ENCODE results near the gene KYAT1. TPM values are rescaled to one million over a fixed set of nuclear protein-coding genes. Genes with fewer than 3 reads are reported as not detected.

The KYAT1 gene
- total and polyA plus RNA-seq, 10 donors, result 4.7 to 19.9 (median 6.6) TPM

DNA sequence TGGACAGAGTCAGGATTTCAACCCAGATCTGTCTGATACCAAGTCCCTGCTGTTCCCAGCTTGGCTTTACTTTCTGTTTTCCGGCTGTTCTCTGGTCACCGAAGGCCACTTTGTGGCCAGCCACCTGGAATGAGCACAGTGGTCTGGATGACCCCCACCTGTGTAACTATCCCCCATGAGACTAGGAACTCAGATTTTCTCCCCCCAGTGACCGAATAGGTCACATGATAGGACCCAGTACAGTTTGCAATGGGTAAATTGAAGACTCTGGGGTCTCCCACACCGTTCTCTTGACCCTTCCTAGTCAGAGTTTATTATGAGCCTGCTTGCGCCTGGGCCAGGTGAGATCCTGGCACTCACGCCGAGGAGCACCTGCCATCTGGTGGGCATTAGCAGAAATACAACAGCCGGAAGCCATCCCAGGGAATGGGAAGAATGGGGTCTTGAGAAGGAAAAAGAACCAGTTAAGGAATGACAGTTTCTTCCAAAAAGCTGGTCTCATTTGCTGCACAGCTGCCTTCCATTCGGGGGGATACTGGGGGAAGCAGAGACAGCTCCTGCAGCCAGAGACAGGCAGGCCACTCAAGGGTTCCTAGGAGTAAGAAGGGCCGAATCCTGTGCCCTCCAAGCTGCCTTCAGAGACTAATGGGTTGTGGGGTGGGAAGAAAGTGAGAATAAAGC, 46.1 kb upstream of the KYAT1 start:
- Histone ChIP-seq H3K4me1 (peaks cover 5 to 20% (median 9%) of the 10 kb centered on the region in 6 donors), H3K27me3 (replicated peaks in 1 of 7) (no peaks in the 10 kb centered on the region), H3K9me3 (no peaks in the 10 kb centered on the region), H3K4me3 (no peak overlapping the region), H3K27ac (no peak overlapping the region), H3K36me3 (no peaks in the 10 kb centered on the region)
- 32 to 41% (median 35%) methylated on average over 10 of the region's 10 CpGs for WGBS, 5 donors
- intact Hi-C loops (cut with DNase I; ENCODE audit: low total_unique reads), result loop anchor here (2.0 kb wide), 1 partner anchor 65 kb away; no protein-coding TSS in a partner anchor
- no peak for DNase-seq
- no peak for TF ChIP-seq POLR2A (IDR thresholded peaks at IDR 0.05)
- TF ChIP-seq CTCF (IDR thresholded peaks at IDR 0.05 in 8 of 11, conservative IDR thresholded peaks at IDR 0.05 in 3 of 11), result peak; percentile 56 to 95 (median 88)
- TF ChIP-seq POLR2AphosphoS5 (IDR thresholded peaks at IDR 0.05), result peak in 2 of 3 donors; percentile 25 to 40

GRCh38 chr9:128923493-128923883, 41.7 kb upstream of the KYAT1 start:
- peak overlapping the region in 1 of 8 donors; percentile 66 for H3K4me3 ChIP-seq
- peak overlapping the region in 1 of 8 donors; percentile 84 for H3K27ac ChIP-seq
- DNase-seq, result no peak
- H3K9me3 ChIP-seq, result no peaks in the 10 kb centered on the region
- peaks cover 0 to 9% (median 0%) of the 10 kb centered on the region in 7 donors for H3K27me3 ChIP-seq (replicated peaks in 1 of 7)
- intact Hi-C loops (cut with DNase I; ENCODE audit: low total_unique reads), result no loop called here
- 90 to 98% (median 94%) methylated on average over 6 of the region's 6 CpGs for WGBS, 5 donors
- peaks cover 0 to 10% (median 0%) of the 10 kb centered on the region in 6 donors for H3K36me3 ChIP-seq
- H3K4me1 ChIP-seq, result peaks cover 6 to 62% (median 42%) of the 10 kb centered on the region in 6 donors
- no peak for TF ChIP-seq CTCF (IDR thresholded peaks at IDR 0.05 in 8 of 11, conservative IDR thresholded peaks at IDR 0.05 in 3 of 11)
- TF ChIP-seq POLR2A (IDR thresholded peaks at IDR 0.05), result no peak
- no peak for TF ChIP-seq POLR2AphosphoS5 (IDR thresholded peaks at IDR 0.05)

GRCh38 chr9:128921881-128922763, 40.4 kb upstream of the KYAT1 start:
- Histone ChIP-seq H3K27me3 (replicated peaks in 1 of 7) (peaks cover 0 to 9% (median 0%) of the 10 kb centered on the region in 7 donors), H3K4me1 (peaks cover 0 to 63% (median 39%) of the 10 kb centered on the region in 6 donors), H3K9me3 (no peaks in the 10 kb centered on the region), H3K27ac (peak overlapping the region; percentile 6 to 84 (median 74)), H3K4me3 (peak overlapping the region; percentile 24 to 66 (median 37)), H3K36me3 (peaks cover 0 to 24% (median 10%) of the 10 kb centered on the region in 6 donors)
- intact Hi-C loops (cut with DNase I; ENCODE audit: low total_unique reads), result no loop called here
- WGBS, 5 donors, result 12 to 28% (median 17%) methylated on average over 23 to 32 of the region's 32 CpGs
- TF ChIP-seq POLR2AphosphoS5 (IDR thresholded peaks at IDR 0.05), result peak in 2 of 3 donors; percentile 46 to 66
- TF ChIP-seq POLR2A (IDR thresholded peaks at IDR 0.05), result no peak
- no peak for DNase-seq

GRCh38 chr9:128920381-128921058, 38.8 kb upstream of the KYAT1 start, which contains the start of gene PHYHD1:
Gene PHYHD1 (plus strand): TSS chr9:128920982. CDS start chr9:128922324, 1,342 bp downstream.
- H3K27ac ChIP-seq, result peak within 1 kb of the TSS; percentile 4 to 84 (median 74)
- peak; percentile 59 to 85 (median 77) for TF ChIP-seq POLR2AphosphoS5 (IDR thresholded peaks at IDR 0.05)
- no peak for TF ChIP-seq CTCF (IDR thresholded peaks at IDR 0.05 in 8 of 11, conservative IDR thresholded peaks at IDR 0.05 in 3 of 11)
- no peaks in the 10 kb centered on the region for H3K9me3 ChIP-seq
- intact Hi-C loops (cut with DNase I; ENCODE audit: low total_unique reads), result no loop called here
- H3K4me1 ChIP-seq, result peaks cover 5 to 79% (median 50%) of the 10 kb centered on the region in 6 donors
- peak within 1 kb of the TSS in 6 of 8 donors; percentile 34 to 66 (median 40) for H3K4me3 ChIP-seq
- H3K36me3 ChIP-seq, result peaks cover 0 to 40% (median 23%) of the 10 kb centered on the region in 6 donors
- H3K27me3 ChIP-seq (replicated peaks in 1 of 7), result peaks cover 0 to 9% (median 0%) of the 10 kb centered on the region in 7 donors
- DNase-seq, result no peak
- WGBS, 5 donors, result 53 to 71% (median 68%) methylated on average over 9 to 13 of the region's 13 CpGs

All from spleen (tissue), 11 donors.